Hepatocyte (in vitro differentiated cells): Measurements from ENCODE around the gene EBP. TPM values are rescaled to one million over a fixed set of nuclear protein-coding genes. Genes with fewer than 3 reads are reported as not detected.

Experiments used
- DNase-seq: peaks from one replicate; pipeline ENCODE4 v3.0.0-alpha.2; 2016; ENCODE audit warnings: low spot score
- H2AFZ ChIP-seq: fragments of 200-600 bp; sonication (generic); 2 replicates; pipeline ENCODE4 v1.6.0; 2016; ENCODE audit warnings: antibody characterized with exemption, mild to moderate bottlenecking
- H3K27ac ChIP-seq: fragments of 200-600 bp; sonication (generic); 2 replicates; pipeline ENCODE4 v1.5.1; 2016; ENCODE audit warnings: mild to moderate bottlenecking
- H3K27me3 ChIP-seq: fragments of 200-600 bp; sonication (generic); 2 replicates; pipeline ENCODE4 v1.6.1; 2016
- H3K36me3 ChIP-seq: fragments of 200-600 bp; sonication (generic); replicated peaks from 2 replicates; pipeline ENCODE4 v1.5.1; 2016; ENCODE audit warnings: low read depth; ENCODE audit not compliant: insufficient read depth
- H3K4me1 ChIP-seq: fragments of 200-600 bp; sonication (generic); 2 replicates; pipeline ENCODE4 v1.5.1; 2016; ENCODE audit warnings: mild to moderate bottlenecking, moderate library complexity; ENCODE audit not compliant: insufficient read depth
- H3K4me2 ChIP-seq: fragments of 200-600 bp; sonication (generic); 2 replicates; pipeline ENCODE4 v1.6.0; 2016
- H3K4me3 ChIP-seq: fragments of 200-600 bp; sonication (generic); 2 replicates; pipeline ENCODE4 v1.5.1; 2016; ENCODE audit warnings: mild to moderate bottlenecking
- H3K79me2 ChIP-seq: fragments of 200-600 bp; sonication (generic); 2 replicates; pipeline ENCODE4 v1.6.0; 2017; ENCODE audit warnings: mild to moderate bottlenecking
- H3K9me2 ChIP-seq: fragments of 200-600 bp; sonication (generic); replicated peaks from 2 replicates; pipeline ENCODE4 v1.6.0; 2017; ENCODE audit warnings: mild to moderate bottlenecking; ENCODE audit not compliant: insufficient read depth
- H3K9me3 ChIP-seq: fragments of 200-600 bp; sonication (generic); 2 replicates; pipeline ENCODE4 v1.5.1; 2016; ENCODE audit warnings: low read depth, mild to moderate bottlenecking
- H4K20me1 ChIP-seq: fragments of 200-600 bp; sonication (generic); 2 replicates; pipeline ENCODE4 v1.6.0; 2016; ENCODE audit warnings: mild to moderate bottlenecking; ENCODE audit not compliant: insufficient read depth, poor library complexity, severe bottlenecking
- EZH2 ChIP-seq: fragments of 200-600 bp; sonication (generic); IDR thresholded peaks from 2 replicates; pipeline ENCODE4 v1.6.1; 2016; ENCODE audit warnings: antibody characterized with exemption, mild to moderate bottlenecking, borderline replicate concordance
- EZH2phosphoT487 ChIP-seq: fragments of 200-600 bp; sonication (generic); IDR thresholded peaks from one replicate; pipeline ENCODE4 v1.6.1; 2018; ENCODE audit warnings: antibody characterized with exemption, mild to moderate bottlenecking, low read depth, moderate library complexity; ENCODE audit not compliant: unreplicated experiment, severe bottlenecking
- WGBS: methylation state at CpG from one replicate; pipeline ENCODE4 v1.1.6; 2016; ENCODE audit warnings: low lambda C conversion rate; ENCODE audit errors: missing lambda C conversion rate; 5-methylcytosine and 5-hydroxymethylcytosine counted together
- polyA plus RNA-seq: library from polyadenylated mRNA; unstranded; fragments of >200 nt; fragmentation: Nextera tagmentation; extraction: Ambion mirVana; gene quantifications from 2 replicates; pipeline ENCODE4 v1.2.1, GENCODE V29; 2016
- total RNA-seq: library from RNA; depleted of rRNA; stranded (reverse); fragments of >200 nt; gene quantifications from 2 replicates; pipeline ENCODE4 v1.2.3, GENCODE V29; 2014
- TF ChIP-seq, protein P1 (sequence below): fragments of 200-600 bp; sonication (generic); IDR thresholded peaks from 2 replicates; pipeline ENCODE4 v1.5.1; 2016; ENCODE audit warnings: antibody characterized with exemption, mild to moderate bottlenecking; ENCODE audit not compliant: poor library complexity

EBP gene
- total and polyA plus RNA-seq, 2 experiments from 2014 or later: 235 to 390 TPM

DNA sequence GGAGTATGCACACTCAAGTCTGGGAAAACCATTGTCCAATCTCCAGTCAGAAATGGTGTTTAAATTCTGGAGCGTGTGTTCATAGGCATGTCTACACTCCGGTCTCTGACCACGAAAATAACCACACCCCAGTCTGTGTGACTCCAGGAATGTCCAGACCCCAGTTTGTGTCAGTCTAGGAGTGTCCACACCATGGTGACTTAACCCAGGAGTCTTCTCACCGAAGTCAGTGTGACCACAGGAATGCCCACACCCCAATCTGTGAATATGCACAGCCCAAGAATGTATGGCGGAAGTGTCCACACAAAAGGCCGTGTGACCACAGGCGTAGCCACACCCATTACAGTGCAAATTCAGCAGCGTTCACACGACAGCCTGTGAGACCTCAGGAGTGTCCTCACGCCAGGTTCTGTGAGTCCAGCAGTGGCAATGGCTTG lies 34.2 kb upstream of the EBP start:
- H3K36me3 ChIP-seq: no peaks in the 10 kb centered on the region
- no peaks in the 10 kb centered on the region for H3K27me3 ChIP-seq
- no peaks in the 10 kb centered on the region for H3K79me2 ChIP-seq
- TF ChIP-seq, protein P1, sequence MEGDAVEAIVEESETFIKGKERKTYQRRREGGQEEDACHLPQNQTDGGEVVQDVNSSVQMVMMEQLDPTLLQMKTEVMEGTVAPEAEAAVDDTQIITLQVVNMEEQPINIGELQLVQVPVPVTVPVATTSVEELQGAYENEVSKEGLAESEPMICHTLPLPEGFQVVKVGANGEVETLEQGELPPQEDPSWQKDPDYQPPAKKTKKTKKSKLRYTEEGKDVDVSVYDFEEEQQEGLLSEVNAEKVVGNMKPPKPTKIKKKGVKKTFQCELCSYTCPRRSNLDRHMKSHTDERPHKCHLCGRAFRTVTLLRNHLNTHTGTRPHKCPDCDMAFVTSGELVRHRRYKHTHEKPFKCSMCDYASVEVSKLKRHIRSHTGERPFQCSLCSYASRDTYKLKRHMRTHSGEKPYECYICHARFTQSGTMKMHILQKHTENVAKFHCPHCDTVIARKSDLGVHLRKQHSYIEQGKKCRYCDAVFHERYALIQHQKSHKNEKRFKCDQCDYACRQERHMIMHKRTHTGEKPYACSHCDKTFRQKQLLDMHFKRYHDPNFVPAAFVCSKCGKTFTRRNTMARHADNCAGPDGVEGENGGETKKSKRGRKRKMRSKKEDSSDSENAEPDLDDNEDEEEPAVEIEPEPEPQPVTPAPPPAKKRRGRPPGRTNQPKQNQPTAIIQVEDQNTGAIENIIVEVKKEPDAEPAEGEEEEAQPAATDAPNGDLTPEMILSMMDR: no peak
- no peak for TF ChIP-seq EZH2
- no peak for TF ChIP-seq EZH2phosphoT487
- peak overlapping the region; percentile 51 for H3K27ac ChIP-seq
- H3K4me1 ChIP-seq: no peaks in the 10 kb centered on the region
- no peaks in the 10 kb centered on the region for H3K9me2 ChIP-seq
- DNase-seq: no peak
- WGBS: 76% methylated on average over 10 of the region's 10 CpGs
- no peak overlapping the region for H3K4me2 ChIP-seq
- H2AFZ ChIP-seq: no peak overlapping the region
- H3K9me3 ChIP-seq: no peaks in the 10 kb centered on the region
- no peaks in the 10 kb centered on the region for H4K20me1 ChIP-seq
- H3K4me3 ChIP-seq: no peak overlapping the region

DNA sequence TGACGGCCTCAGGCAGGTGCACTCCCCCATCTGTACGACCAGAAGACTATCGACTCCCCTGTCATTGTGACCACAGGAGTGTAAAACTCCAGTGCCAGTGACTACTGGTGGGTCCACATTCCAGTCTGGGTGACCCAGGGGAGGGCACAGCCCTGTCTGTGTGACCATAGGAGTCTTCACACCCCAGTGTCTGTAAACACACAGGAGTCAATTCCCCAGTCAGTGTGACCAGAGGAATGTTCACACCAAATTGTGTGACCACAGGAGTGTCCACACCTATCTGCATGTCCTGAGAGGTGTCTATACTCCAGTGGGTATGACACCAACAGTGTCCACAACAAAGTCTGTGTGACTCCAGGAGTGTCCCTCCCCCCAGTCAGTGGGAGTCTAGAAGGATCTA lies 33.6 kb upstream of the EBP start:
- H2AFZ ChIP-seq: no peak overlapping the region
- H3K9me2 ChIP-seq: no peaks in the 10 kb centered on the region
- no peaks in the 10 kb centered on the region for H3K9me3 ChIP-seq
- no peaks in the 10 kb centered on the region for H3K27me3 ChIP-seq
- 75% methylated on average over 3 of the region's 3 CpGs for WGBS
- H3K4me3 ChIP-seq: no peak overlapping the region
- H4K20me1 ChIP-seq: no peaks in the 10 kb centered on the region
- peak overlapping the region; percentile 21 for H3K27ac ChIP-seq
- H3K36me3 ChIP-seq: no peaks in the 10 kb centered on the region
- DNase-seq: no peak
- no peaks in the 10 kb centered on the region for H3K79me2 ChIP-seq
- H3K4me2 ChIP-seq: no peak overlapping the region
- no peak for TF ChIP-seq EZH2
- TF ChIP-seq, protein P1: no peak
- TF ChIP-seq EZH2phosphoT487: no peak
- H3K4me1 ChIP-seq: no peaks in the 10 kb centered on the region

DNA sequence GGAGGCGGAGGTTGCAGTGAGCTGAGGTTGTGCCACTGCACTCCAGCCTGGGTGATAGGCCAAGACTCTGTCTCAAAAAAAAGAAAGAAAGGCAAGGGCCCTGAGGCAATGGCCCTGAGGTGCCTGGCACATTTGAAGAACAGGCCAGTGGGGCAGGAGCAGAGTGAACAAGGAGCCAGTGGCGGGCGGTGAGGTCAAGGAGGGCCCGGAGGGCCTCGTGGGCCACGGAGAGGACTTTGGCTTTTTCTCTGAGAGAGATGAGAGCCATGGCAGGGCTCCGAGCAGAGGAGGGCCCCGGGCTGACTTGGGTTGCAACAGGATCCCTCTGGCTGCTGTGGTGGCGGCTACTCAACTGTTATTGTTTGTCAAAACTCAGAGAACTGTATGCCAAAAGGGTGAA lies 32.3 kb upstream of the EBP start:
- Histone ChIP-seq H4K20me1 (no peaks in the 10 kb centered on the region), H3K4me3 (no peak overlapping the region), H3K27me3 (no peaks in the 10 kb centered on the region), H3K79me2 (no peaks in the 10 kb centered on the region), H3K9me2 (no peaks in the 10 kb centered on the region), H3K9me3 (no peaks in the 10 kb centered on the region), H3K4me1 (no peaks in the 10 kb centered on the region), H3K4me2 (no peak overlapping the region), H3K36me3 (no peaks in the 10 kb centered on the region), H2AFZ (no peak overlapping the region), H3K27ac (no peak overlapping the region)
- TF ChIP-seq, protein P1: no peak
- 81% methylated on average over 9 of the region's 9 CpGs for WGBS
- no peak for DNase-seq

DNA sequence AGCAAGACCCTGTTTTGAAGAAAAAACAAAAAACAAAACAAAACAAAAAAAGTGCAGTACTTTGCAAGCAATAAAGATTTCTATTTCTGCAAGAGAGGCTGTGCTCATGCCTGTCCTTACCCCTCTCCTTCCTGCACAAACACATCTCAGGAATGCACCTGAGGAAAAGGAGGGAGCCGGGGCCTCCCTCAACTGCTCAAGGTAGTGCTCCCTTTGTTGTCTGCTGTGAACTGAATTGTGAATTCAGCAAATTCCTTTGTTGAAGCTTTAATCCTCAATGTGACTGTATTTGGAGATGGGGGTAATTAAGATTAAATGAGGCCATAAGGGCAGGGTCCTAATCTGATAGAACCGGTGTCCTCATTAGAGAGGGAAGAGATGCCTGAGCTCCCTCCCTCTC lies 31.7 kb upstream of the EBP start:
- H3K9me3 ChIP-seq: no peaks in the 10 kb centered on the region
- H3K9me2 ChIP-seq: no peaks in the 10 kb centered on the region
- H3K36me3 ChIP-seq: no peaks in the 10 kb centered on the region
- H3K4me2 ChIP-seq: no peak overlapping the region
- no peak overlapping the region for H3K27ac ChIP-seq
- H3K4me1 ChIP-seq: no peaks in the 10 kb centered on the region
- H4K20me1 ChIP-seq: no peaks in the 10 kb centered on the region
- no peaks in the 10 kb centered on the region for H3K79me2 ChIP-seq
- DNase-seq: no peak
- 59% methylated on average over 2 of the region's 2 CpGs for WGBS
- no peaks in the 10 kb centered on the region for H3K27me3 ChIP-seq
- no peak overlapping the region for H2AFZ ChIP-seq
- TF ChIP-seq EZH2phosphoT487 (no peak), EZH2 (no peak)
- TF ChIP-seq, protein P1: no peak
- no peak overlapping the region for H3K4me3 ChIP-seq
